RWPE2 (cell line): ENCODE measurements around the gene IQUB.

Experiments used
- ATAC-seq: fragments of 200-7000 bp; cut with Tn5 transposase; 3 replicates; pipeline ENCODE4 v1.9.1; 2021; ENCODE audit warnings: low read depth
- DNase-seq: peaks from one replicate; pipeline ENCODE4 v3.0.0-alpha.2; 2020; ENCODE audit warnings: low spot score
- H3K27ac ChIP-seq: fragments of 450-650 bp; 2 replicates; pipeline ENCODE4 v1.5.1; 2017; ENCODE audit warnings: mild to moderate bottlenecking; ENCODE audit not compliant: poor library complexity, severe bottlenecking
- H3K27me3 ChIP-seq: fragments of 250-450 bp; sonication (Bioruptor Pico); 2 replicates; pipeline ENCODE4 v1.5.1; 2021; ENCODE audit warnings: mild to moderate bottlenecking, moderate library complexity; ENCODE audit not compliant: insufficient read depth, poor library complexity, severe bottlenecking
- H3K36me3 ChIP-seq: fragments of 250-450 bp; sonication (Bioruptor Pico); 2 replicates; pipeline ENCODE4 v1.5.1; 2020; ENCODE audit warnings: low read depth, mild to moderate bottlenecking, moderate library complexity
- H3K4me1 ChIP-seq: fragments of 250-450 bp; sonication (Bioruptor Pico); 2 replicates; pipeline ENCODE4 v1.5.1; 2021; ENCODE audit warnings: mild to moderate bottlenecking, moderate library complexity; ENCODE audit not compliant: insufficient read depth, poor library complexity, severe bottlenecking
- H3K4me3 ChIP-seq: fragments of 250-450 bp; sonication (Bioruptor Pico); 2 replicates; pipeline ENCODE4 v1.5.1; 2021; ENCODE audit warnings: mild to moderate bottlenecking, moderate library complexity; ENCODE audit not compliant: severe bottlenecking
- H3K9me3 ChIP-seq: fragments of 250-450 bp; sonication (Bioruptor Pico); 2 replicates; pipeline ENCODE4 v1.5.1; 2021; ENCODE audit warnings: mild to moderate bottlenecking, moderate library complexity; ENCODE audit not compliant: severe bottlenecking
- CTCF ChIP-seq: fragments of 450-650 bp; IDR thresholded peaks from one replicate; pipeline ENCODE4 v1.5.1; 2017; ENCODE audit warnings: mild to moderate bottlenecking, moderate library complexity; ENCODE audit not compliant: poor library complexity, severe bottlenecking

Gene IQUB

GRCh38 chr7:123534383-123535260, at the start of gene IQUB:
TSS of gene IQUB (minus strand) at chr7:123534595. CDS start at chr7:123512340, 22,255 bp downstream.
- Histone ChIP-seq H3K27me3 (peaks cover 19% of the 10 kb centered on the region), H3K4me3 (peak within 1 kb of the TSS; percentile 38), H3K4me1 (peaks cover 16% of the 10 kb centered on the region), H3K9me3 (no peaks in the 10 kb centered on the region), H3K36me3 (no peaks in the 10 kb centered on the region), H3K27ac (peak within 1 kb of the TSS; percentile 36)
- ATAC-seq (peak; percentile 77), DNase-seq (peak; percentile 99)
- no peak for TF ChIP-seq CTCF

GRCh38 chr7:123583821-123584220, 49.4 kb upstream of the IQUB start:
- H3K9me3 ChIP-seq = peaks cover 4% of the 10 kb centered on the region
- H3K4me1 ChIP-seq = no peaks in the 10 kb centered on the region
- H3K27ac ChIP-seq = no peak overlapping the region
- DNase-seq = no peak
- H3K4me3 ChIP-seq = no peak overlapping the region
- no peaks in the 10 kb centered on the region for H3K36me3 ChIP-seq
- ATAC-seq = no peak
- H3K27me3 ChIP-seq = no peaks in the 10 kb centered on the region
- no peak for TF ChIP-seq CTCF

- Histone ChIP-seq H3K4me3 (no peak overlapping the region), H3K36me3 (no peaks in the 10 kb centered on the region), H3K27ac (no peak overlapping the region), H3K4me1 (no peaks in the 10 kb centered on the region), H3K9me3 (peaks cover 4% of the 10 kb centered on the region), H3K27me3 (no peaks in the 10 kb centered on the region)
- ATAC-seq = no peak
- DNase-seq = no peak
- TF ChIP-seq CTCF = peak; percentile 73
These were observed 46.7 kb upstream of the IQUB start for GRCh38 chr7:123581162-123581459.

- ATAC-seq (peak; percentile 93), DNase-seq (no peak)
- peak; percentile 93 for TF ChIP-seq CTCF
- Histone ChIP-seq H3K27ac (no peak overlapping the region), H3K4me3 (no peak overlapping the region), H3K27me3 (no peaks in the 10 kb centered on the region), H3K9me3 (peaks cover 4% of the 10 kb centered on the region), H3K36me3 (no peaks in the 10 kb centered on the region), H3K4me1 (no peaks in the 10 kb centered on the region)
These were observed 46.2 kb upstream of the IQUB start for GRCh38 chr7:123580406-123581161.

GRCh38 chr7:123579416-123579815, 45.0 kb upstream of the IQUB start:
- no peak for ATAC-seq
- TF ChIP-seq CTCF = no peak

More at GRCh38 chr7:123579416-123579815, 45.0 kb upstream of the IQUB start:
- H3K9me3 ChIP-seq = no peaks in the 10 kb centered on the region
- H3K27me3 ChIP-seq = no peaks in the 10 kb centered on the region
- no peak for DNase-seq
- no peaks in the 10 kb centered on the region for H3K4me1 ChIP-seq
- no peak overlapping the region for H3K27ac ChIP-seq
- H3K36me3 ChIP-seq = no peaks in the 10 kb centered on the region
- no peak overlapping the region for H3K4me3 ChIP-seq
